Vagina (tissue), 2 donors: ENCODE data around the gene ASNS.
"Not testable (repeated sequence)": the region's sequence is repeated elsewhere in the genome, so short reads cannot be mapped to it uniquely, and the experiment has no call there.

Experiments
- POLR2A ChIP-seq, 2 donors: fragments of 450-650 bp; IDR thresholded peaks; one replicate each; pipeline ENCODE4 v1.6.1; 2017; ENCODE audit warnings: antibody characterized with exemption in 2 of 2, mild to moderate bottlenecking in 2 of 2, moderate library complexity in 2 of 2
- TF ChIP-seq, protein P1 (sequence below), 3 experiments: fragments of 450-650 bp in 2 of 3; fragments of 200-600 bp in 1 of 3; sonication (generic) in 1 of 3; IDR thresholded peaks; one replicate each; pipeline ENCODE4 v1.5.1; 2017 to 2019; ENCODE audit warnings: antibody characterized with exemption in 3 of 3, mild to moderate bottlenecking in 2 of 3, moderate library complexity in 2 of 3

GRCh38 chr7:97912294-97912693 is 40.1 kb upstream of the ASNS start:
- TF ChIP-seq, protein P1, sequence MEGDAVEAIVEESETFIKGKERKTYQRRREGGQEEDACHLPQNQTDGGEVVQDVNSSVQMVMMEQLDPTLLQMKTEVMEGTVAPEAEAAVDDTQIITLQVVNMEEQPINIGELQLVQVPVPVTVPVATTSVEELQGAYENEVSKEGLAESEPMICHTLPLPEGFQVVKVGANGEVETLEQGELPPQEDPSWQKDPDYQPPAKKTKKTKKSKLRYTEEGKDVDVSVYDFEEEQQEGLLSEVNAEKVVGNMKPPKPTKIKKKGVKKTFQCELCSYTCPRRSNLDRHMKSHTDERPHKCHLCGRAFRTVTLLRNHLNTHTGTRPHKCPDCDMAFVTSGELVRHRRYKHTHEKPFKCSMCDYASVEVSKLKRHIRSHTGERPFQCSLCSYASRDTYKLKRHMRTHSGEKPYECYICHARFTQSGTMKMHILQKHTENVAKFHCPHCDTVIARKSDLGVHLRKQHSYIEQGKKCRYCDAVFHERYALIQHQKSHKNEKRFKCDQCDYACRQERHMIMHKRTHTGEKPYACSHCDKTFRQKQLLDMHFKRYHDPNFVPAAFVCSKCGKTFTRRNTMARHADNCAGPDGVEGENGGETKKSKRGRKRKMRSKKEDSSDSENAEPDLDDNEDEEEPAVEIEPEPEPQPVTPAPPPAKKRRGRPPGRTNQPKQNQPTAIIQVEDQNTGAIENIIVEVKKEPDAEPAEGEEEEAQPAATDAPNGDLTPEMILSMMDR (IDR thresholded peaks at IDR 0.05) = not testable (repeated sequence)
- TF ChIP-seq POLR2A (IDR thresholded peaks at IDR 0.05) = not testable (repeated sequence)
